Peyer's patch (tissue), 4 donors: Measurements from ENCODE around the gene SP6. TPM values are rescaled to one million over a fixed set of nuclear protein-coding genes. Genes with fewer than 3 reads are reported as not detected.

Experiments
- DNase-seq, 3 donors: peaks; one replicate each; pipeline ENCODE4 v3.0.0-alpha.2; 2017 to 2019
- H3K27ac ChIP-seq, 4 donors: fragments of 200-600 bp; sonication (generic); one replicate each; pipeline ENCODE4 v1.5.1; 2016 to 2019
- H3K27me3 ChIP-seq, 2 donors: fragments of 200-600 bp; sonication (generic); one replicate each; pipeline ENCODE4 v1.5.1; 2019
- H3K36me3 ChIP-seq, 3 donors: fragments of 200-600 bp; sonication (generic); one replicate each; pipeline ENCODE4 v1.5.1; 2016 to 2019
- H3K4me1 ChIP-seq, 4 donors: fragments of 200-600 bp; sonication (generic); one replicate each; pipeline ENCODE4 v1.5.1; 2016 to 2019
- H3K4me3 ChIP-seq, 4 donors: fragments of 200-600 bp; sonication (generic); 1 replicate in 3 of 4; 2 replicates in 1 of 4; pipeline ENCODE4 v1.5.1; 2016 to 2019; ENCODE audit warnings: mild to moderate bottlenecking in 1 of 4
- H3K9me3 ChIP-seq, 4 donors: fragments of 200-600 bp; sonication (generic); one replicate each; pipeline ENCODE4 v1.5.1; 2016 to 2019; ENCODE audit warnings: mild to moderate bottlenecking in 1 of 4
- POLR2A ChIP-seq, 2 donors: fragments of 450-650 bp; IDR thresholded peaks; one replicate each; pipeline ENCODE4 v1.5.1; 2017; ENCODE audit warnings: antibody characterized with exemption in 2 of 2, mild to moderate bottlenecking in 2 of 2, moderate library complexity in 2 of 2
- total RNA-seq, 4 donors: library from RNA; depleted of rRNA; stranded (reverse); fragments of >200 nt; gene quantifications; one replicate each; pipeline ENCODE4 v1.1.0, GENCODE V29; 2016
- TF ChIP-seq, protein P1 (sequence below), 6 experiments: fragments of 450-650 bp in 4 of 6; fragments of 200-600 bp in 2 of 6; sonication (generic) in 1 of 6; IDR thresholded peaks; one replicate each; pipeline ENCODE4 v1.5.1; 2017 to 2019; ENCODE audit warnings: antibody characterized with exemption in 6 of 6, mild to moderate bottlenecking in 3 of 6, moderate library complexity in 1 of 6

SP6 gene
- total RNA-seq, 4 donors from 2014 or later: 3.3 to 27.0 (median 16.6) TPM

DNA sequence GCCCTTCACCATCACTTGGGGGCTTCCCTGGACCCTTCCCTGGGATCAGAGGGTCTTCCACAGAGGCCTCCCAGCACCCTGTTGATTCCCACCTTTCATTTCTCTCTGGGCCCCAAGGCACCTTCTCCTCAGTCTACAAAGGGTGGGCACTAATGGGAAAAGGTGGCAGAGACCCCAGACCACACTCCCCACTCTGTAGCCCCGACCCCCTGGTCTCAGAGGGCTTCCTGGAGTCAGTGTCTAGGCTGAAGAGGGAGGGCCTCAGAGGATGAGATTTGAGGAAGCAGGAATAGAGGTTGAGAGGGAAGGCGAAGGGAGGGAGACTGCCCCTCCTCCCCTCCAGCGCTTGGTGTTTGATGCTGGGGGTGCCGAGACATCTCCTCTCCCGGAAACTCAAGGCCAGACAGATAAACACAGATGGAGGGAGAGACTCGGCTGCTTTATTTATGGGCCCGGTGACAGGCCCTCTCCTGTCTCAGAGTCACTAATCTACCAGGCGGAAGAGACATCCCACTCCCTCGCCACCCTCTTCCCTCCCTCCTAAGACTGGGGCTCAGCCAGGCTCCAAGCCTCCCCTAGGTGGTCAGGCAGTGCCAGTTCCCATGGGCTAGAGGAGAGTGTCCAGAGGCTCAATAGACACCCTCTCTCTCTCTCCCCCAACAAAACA, 26.5 kb upstream of the SP6 start:
- no peaks in the 10 kb centered on the region for H3K36me3 ChIP-seq
- no peak overlapping the region for H3K4me3 ChIP-seq
- no peaks in the 10 kb centered on the region for H3K27me3 ChIP-seq
- no peak overlapping the region for H3K27ac ChIP-seq
- peaks cover 1 to 16% (median 4%) of the 10 kb centered on the region in 4 donors for H3K4me1 ChIP-seq
- TF ChIP-seq, protein P1, sequence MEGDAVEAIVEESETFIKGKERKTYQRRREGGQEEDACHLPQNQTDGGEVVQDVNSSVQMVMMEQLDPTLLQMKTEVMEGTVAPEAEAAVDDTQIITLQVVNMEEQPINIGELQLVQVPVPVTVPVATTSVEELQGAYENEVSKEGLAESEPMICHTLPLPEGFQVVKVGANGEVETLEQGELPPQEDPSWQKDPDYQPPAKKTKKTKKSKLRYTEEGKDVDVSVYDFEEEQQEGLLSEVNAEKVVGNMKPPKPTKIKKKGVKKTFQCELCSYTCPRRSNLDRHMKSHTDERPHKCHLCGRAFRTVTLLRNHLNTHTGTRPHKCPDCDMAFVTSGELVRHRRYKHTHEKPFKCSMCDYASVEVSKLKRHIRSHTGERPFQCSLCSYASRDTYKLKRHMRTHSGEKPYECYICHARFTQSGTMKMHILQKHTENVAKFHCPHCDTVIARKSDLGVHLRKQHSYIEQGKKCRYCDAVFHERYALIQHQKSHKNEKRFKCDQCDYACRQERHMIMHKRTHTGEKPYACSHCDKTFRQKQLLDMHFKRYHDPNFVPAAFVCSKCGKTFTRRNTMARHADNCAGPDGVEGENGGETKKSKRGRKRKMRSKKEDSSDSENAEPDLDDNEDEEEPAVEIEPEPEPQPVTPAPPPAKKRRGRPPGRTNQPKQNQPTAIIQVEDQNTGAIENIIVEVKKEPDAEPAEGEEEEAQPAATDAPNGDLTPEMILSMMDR (IDR thresholded peaks at IDR 0.05): no peak
- no peak for TF ChIP-seq POLR2A (IDR thresholded peaks at IDR 0.05)
- DNase-seq: peak in 1 of 3 donors; percentile 13
- H3K9me3 ChIP-seq: no peaks in the 10 kb centered on the region

DNA sequence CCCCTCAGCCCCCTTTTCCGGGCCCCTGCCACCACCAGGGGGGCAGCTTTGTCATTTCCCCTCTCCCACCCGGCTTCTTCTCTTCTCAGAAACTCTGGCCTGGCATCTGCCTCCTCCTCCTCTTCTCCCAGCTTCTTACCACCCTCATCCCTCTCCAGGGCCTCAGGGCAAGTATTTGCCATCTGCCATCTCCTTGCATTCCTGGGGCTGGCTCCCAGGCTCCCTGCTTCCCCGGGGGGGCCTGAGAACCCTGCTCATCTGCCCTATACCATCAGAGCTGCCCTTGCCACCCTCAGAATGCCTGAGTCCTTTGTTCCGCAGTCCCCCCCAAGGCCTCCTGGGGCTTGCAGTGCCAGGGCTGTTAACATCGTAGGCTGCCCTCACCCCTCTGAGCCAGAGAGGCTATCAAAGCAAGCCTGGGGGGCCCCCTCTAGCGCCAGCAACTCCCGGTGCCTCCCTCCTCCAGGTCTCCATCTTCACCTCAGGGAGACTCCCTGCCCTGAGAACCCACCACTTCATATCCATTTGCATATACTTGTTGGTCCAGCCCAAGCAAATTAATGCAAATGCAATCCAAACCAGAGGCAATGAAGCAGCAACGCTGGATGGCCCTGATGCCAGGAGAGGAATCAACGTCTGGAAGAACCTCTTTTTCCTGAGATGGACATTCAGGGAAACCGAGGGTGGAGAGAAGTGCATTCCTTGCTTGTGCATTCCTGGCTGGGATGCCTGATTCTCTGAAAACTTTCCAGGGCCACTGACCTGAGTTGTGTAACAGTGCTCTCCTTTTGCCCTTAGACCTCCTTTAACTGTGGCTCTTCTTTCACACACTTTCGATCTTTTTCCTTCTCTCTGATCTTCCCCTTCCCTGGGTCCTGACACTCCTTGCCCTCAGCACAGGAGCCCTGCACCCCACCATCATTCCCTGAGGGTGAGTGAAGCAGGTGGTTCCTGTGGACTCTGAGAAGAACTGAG, 24.3 kb upstream of the SP6 start:
- Histone ChIP-seq H3K36me3 (no peaks in the 10 kb centered on the region), H3K4me1 (peaks cover 0 to 7% (median 3%) of the 10 kb centered on the region in 4 donors), H3K27ac (no peak overlapping the region), H3K27me3 (no peaks in the 10 kb centered on the region), H3K9me3 (no peaks in the 10 kb centered on the region), H3K4me3 (no peak overlapping the region)
- DNase-seq: peak in 1 of 3 donors; percentile 15
- TF ChIP-seq POLR2A (IDR thresholded peaks at IDR 0.05): no peak
- TF ChIP-seq, protein P1 (IDR thresholded peaks at IDR 0.05): no peak

DNA sequence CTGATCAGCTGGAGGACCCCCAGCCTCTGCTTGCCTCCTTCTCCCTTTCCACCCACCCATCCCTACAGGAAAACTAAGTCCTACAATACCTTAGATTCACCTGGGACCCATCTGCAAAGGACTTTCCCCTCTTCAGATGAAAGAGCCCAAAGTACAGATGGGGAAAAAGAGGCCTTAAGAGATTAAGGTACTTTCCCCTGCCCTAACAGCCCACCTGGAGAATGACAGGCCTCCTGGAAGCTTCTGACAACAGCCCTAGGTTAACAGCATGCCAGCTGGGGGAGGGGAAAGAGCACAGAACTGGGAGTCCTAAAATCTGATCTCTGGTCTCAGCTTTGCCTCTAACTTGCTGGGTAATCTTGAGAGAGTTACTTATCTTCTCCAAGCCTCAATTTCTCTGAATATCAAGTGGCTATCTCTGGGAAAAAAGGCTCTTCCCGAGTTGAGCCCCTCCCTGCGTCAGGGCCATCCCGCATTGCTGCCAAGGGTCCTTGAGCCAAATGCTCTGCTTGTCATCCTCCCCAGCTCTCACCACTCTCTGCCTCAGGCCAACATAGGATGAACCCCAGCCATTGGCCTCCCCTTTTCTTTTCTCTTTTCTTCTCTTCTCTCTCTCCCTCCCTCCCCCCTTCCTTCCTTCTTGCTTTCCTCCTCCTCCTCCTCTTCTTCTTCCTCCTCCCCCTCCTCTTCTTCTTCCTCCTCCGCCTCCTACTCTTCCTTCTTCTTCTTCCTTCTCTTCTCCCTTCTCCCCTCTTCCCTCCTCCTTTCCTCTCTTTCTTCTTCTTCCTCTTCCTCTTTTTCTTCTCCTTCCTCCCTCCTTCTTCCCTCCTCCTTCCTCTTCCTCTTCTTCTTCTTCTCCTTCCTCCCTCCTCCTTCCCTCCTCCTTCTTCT, 22.5 kb upstream of the SP6 start:
- Histone ChIP-seq H3K4me1 (peaks cover 0 to 7% (median 3%) of the 10 kb centered on the region in 4 donors), H3K36me3 (no peaks in the 10 kb centered on the region), H3K27ac (no peak overlapping the region), H3K9me3 (no peaks in the 10 kb centered on the region), H3K27me3 (no peaks in the 10 kb centered on the region), H3K4me3 (no peak overlapping the region)
- TF ChIP-seq, protein P1 (IDR thresholded peaks at IDR 0.05): no peak
- no peak for TF ChIP-seq POLR2A (IDR thresholded peaks at IDR 0.05)
- DNase-seq: peak in 1 of 3 donors; percentile 5

DNA sequence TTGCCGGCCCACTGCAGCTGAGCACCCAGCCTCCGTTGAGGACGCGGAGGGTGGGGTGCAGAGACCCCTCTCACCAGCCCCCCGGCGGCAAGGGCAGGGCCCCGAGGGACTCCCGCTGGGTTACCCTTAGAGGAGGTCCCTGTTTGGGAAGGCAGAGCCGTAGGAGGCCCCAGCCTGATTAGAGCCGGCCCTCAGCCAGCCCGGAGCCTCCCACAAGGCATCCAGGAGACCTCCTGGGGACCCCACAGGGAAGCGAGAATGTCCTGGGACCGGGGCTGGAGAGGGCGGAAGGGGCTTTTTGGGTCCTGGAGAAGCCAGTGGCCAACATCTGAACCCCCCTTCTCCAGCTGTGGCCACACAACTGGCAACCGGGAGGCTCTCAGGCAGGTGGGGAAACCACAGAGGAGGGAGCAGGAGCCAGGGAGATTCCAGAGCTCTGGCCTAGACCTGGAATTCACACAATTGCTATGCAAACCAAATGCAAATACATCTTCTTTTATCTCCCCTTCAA, 21.7 kb upstream of the SP6 start:
- H3K27ac ChIP-seq: no peak overlapping the region
- TF ChIP-seq, protein P1 (IDR thresholded peaks at IDR 0.05): no peak
- no peak for TF ChIP-seq POLR2A (IDR thresholded peaks at IDR 0.05)
- no peak for DNase-seq
- H3K4me1 ChIP-seq: peaks cover 0 to 7% (median 3%) of the 10 kb centered on the region in 4 donors
- H3K4me3 ChIP-seq: peak overlapping the region in 1 of 4 donors; percentile 2
- H3K27me3 ChIP-seq: no peaks in the 10 kb centered on the region
- no peaks in the 10 kb centered on the region for H3K36me3 ChIP-seq
- H3K9me3 ChIP-seq: no peaks in the 10 kb centered on the region
